ES-I3 (cell line): ENCODE data around the gene UTS2B.
A peak's percentile ranks its signal among the peaks of the same experiment; 100 is the strongest.

Experiments
- H3K36me3 ChIP-seq: 2 replicates; pipeline ENCODE4 v1.6.1; 2013; ENCODE audit warnings: mild to moderate bottlenecking, low read length, control low read depth, moderate library complexity; ENCODE audit not compliant: insufficient read depth
- H3K4me1 ChIP-seq: 2 replicates; pipeline ENCODE4 v1.6.1; 2013; ENCODE audit warnings: mild to moderate bottlenecking, control low read depth, low read length; ENCODE audit not compliant: insufficient read depth
- H3K9ac ChIP-seq: 2 replicates; pipeline ENCODE4 v1.6.1; 2013; ENCODE audit warnings: low read depth, mild to moderate bottlenecking, low read length, moderate library complexity
- H3K9me3 ChIP-seq: 2 replicates; pipeline ENCODE4 v1.6.1; 2013; ENCODE audit warnings: mild to moderate bottlenecking, low read length, moderate library complexity; ENCODE audit not compliant: control insufficient read depth, insufficient read depth

The UTS2B gene, protein sequence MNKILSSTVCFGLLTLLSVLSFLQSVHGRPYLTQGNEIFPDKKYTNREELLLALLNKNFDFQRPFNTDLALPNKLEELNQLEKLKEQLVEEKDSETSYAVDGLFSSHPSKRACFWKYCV

GRCh38 chr3:191329654-191330529 is at the start of gene UTS2B:
Gene UTS2B (minus strand): TSS chr3:191330526. CDS start chr3:191282189, 48,337 bp downstream.
- no peaks in the 10 kb centered on the region for H3K36me3 ChIP-seq
- peak within 1 kb of the TSS; percentile 86 for H3K9ac ChIP-seq
- H3K9me3 ChIP-seq = no peaks in the 10 kb centered on the region
- peaks cover 24% of the 10 kb centered on the region for H3K4me1 ChIP-seq

- Histone ChIP-seq H3K36me3 (peaks cover 18% of the 10 kb centered on the region), H3K9ac (no peak overlapping the region), H3K9me3 (no peaks in the 10 kb centered on the region), H3K4me1 (peaks cover 35% of the 10 kb centered on the region)
Measured at GRCh38 chr3:191380001-191380400, 49.7 kb upstream of the UTS2B start.

DNA sequence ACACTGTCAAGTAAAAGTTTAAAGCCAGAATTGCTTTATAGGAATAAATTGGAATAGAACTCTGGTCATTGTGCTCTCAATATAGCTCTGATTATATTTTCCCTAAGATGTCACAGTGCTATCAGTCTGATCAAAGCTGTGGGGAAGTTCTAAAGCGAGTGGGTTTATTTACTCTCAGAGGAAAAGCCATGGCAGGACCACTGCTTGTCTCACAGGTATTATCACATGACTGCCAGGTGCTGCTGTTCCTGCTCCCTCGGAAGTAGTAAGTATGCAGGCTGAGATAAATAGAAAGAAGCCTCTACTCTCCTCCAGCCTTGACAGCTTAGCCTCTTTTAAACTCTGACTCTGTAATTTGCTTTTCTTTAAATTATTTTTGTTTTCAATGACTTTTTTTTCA is 49.1 kb upstream of the UTS2B start:
- peaks cover 18% of the 10 kb centered on the region for H3K36me3 ChIP-seq
- H3K9me3 ChIP-seq = no peaks in the 10 kb centered on the region
- no peak overlapping the region for H3K9ac ChIP-seq
- H3K4me1 ChIP-seq = peaks cover 35% of the 10 kb centered on the region

- Histone ChIP-seq H3K36me3 (peaks cover 18% of the 10 kb centered on the region), H3K9ac (no peak overlapping the region), H3K9me3 (no peaks in the 10 kb centered on the region), H3K4me1 (peaks cover 35% of the 10 kb centered on the region)
Measured at GRCh38 chr3:191378142-191378812, 48.0 kb upstream of the UTS2B start.

DNA sequence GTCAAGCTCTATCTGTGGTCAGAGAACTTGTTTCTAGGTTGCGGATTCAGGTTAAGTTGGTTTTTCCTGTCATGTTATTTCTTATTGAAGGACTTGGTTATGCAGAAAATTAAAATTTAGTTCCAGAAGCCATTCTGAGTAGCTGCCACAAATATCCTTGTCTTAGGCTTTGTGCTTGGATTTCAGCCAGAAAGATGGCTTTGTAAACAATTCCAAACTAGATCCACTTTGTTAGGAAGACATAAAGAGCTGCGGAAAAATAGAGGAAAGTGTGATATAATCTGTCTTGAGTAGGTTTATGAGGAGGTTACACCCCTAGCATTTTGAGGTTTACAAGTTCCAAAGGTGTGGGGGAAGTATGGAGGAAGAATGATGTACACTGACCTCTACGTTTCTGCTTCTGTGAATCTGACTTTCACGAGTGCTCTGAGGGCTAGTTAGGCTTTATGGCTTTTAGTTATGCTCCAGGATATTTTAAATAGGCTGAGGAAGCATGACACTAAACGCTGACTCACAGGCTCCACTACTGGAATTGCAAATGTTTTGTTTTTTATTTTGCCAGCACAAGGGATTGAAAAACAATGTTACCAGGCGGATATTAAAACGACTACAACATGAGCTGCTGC is 46.3 kb upstream of the UTS2B start:
- H3K36me3 ChIP-seq = peaks cover 17% of the 10 kb centered on the region
- H3K4me1 ChIP-seq = peaks cover 23% of the 10 kb centered on the region
- no peak overlapping the region for H3K9ac ChIP-seq

DNA sequence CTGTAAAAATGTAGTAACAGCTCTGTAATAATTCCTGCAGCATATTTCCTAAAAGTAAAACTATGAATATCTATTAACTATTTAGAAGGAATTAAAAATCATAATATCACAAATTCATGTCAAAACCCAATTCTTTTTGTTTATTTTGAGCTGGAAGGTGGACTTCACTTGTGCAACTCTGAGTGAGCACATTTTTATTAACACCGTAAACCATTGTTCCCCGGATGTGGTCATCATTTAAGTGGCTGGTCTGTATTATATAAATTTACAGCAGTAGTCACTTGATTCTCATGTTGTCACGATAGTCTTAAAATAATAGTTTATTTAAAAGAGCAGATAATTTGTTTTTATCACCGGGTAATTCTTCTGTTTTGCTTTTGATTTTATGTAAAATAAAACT is 43.0 kb upstream of the UTS2B start:
- peaks cover 35% of the 10 kb centered on the region for H3K4me1 ChIP-seq
- H3K36me3 ChIP-seq = peaks cover 10% of the 10 kb centered on the region
- H3K9ac ChIP-seq = no peak overlapping the region
- H3K9me3 ChIP-seq = no peaks in the 10 kb centered on the region

More for the DNA sequence above, 46.3 kb upstream of the UTS2B start:
- no peaks in the 10 kb centered on the region for H3K9me3 ChIP-seq

GRCh38 chr3:191372122-191372521 is 41.8 kb upstream of the UTS2B start:
- Histone ChIP-seq H3K9me3 (no peaks in the 10 kb centered on the region), H3K9ac (no peak overlapping the region), H3K36me3 (peaks cover 10% of the 10 kb centered on the region), H3K4me1 (peaks cover 39% of the 10 kb centered on the region)

- Histone ChIP-seq H3K36me3 (peaks cover 5% of the 10 kb centered on the region), H3K9me3 (no peaks in the 10 kb centered on the region), H3K9ac (no peak overlapping the region), H3K4me1 (peaks cover 36% of the 10 kb centered on the region)
Measured at GRCh38 chr3:191369616-191370010, 39.3 kb upstream of the UTS2B start.

DNA sequence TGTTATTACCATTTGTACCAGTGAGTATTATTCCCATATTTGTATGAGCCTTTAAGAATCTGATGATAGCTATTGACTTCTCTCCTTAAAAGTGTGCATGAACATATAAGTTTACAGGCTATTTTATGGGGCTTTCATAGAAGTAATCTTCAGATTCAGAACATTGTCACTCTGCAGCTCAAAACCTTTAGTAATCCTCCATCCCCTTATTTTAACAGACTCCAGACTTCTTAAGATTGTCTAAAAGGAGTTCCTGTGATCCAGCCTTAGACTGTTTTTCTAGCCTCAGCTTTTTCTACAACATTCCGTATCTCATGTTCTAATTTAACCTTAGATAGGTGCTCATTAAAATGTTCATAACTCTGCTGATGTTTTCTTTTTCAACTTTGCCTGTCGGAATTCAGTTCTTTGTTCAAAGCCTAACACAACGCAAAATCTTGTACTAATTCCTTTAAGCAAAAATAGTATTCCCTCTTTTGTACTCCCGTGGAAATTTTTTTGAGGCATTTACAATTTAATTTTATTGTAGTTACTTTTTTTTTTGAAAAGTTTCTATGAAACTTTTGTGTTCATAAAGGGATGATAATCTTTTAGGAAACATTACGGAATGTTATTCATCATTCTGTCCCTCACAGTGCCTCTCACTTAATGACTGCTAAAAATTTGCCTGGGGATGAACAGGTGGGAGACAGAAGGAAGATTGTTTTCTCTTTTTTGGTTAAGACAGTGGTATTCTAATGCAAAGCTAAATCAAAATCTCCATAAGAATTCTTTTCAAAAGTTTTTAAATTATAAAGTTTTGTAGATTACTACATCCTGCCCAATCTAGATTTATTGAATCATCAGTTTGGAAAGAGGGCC is 38.7 kb upstream of the UTS2B start:
- peaks cover 36% of the 10 kb centered on the region for H3K4me1 ChIP-seq

GRCh38 chr3:191366675-191367074 is 36.3 kb upstream of the UTS2B start:
- Histone ChIP-seq H3K9me3 (no peaks in the 10 kb centered on the region), H3K9ac (no peak overlapping the region), H3K36me3 (peaks cover 9% of the 10 kb centered on the region), H3K4me1 (peaks cover 54% of the 10 kb centered on the region)

More for the DNA sequence above, 38.7 kb upstream of the UTS2B start:
- Histone ChIP-seq H3K36me3 (peaks cover 5% of the 10 kb centered on the region), H3K9me3 (no peaks in the 10 kb centered on the region), H3K9ac (no peak overlapping the region)

GRCh38 chr3:191363221-191363620 is 32.9 kb upstream of the UTS2B start:
- H3K4me1 ChIP-seq = peaks cover 60% of the 10 kb centered on the region

DNA sequence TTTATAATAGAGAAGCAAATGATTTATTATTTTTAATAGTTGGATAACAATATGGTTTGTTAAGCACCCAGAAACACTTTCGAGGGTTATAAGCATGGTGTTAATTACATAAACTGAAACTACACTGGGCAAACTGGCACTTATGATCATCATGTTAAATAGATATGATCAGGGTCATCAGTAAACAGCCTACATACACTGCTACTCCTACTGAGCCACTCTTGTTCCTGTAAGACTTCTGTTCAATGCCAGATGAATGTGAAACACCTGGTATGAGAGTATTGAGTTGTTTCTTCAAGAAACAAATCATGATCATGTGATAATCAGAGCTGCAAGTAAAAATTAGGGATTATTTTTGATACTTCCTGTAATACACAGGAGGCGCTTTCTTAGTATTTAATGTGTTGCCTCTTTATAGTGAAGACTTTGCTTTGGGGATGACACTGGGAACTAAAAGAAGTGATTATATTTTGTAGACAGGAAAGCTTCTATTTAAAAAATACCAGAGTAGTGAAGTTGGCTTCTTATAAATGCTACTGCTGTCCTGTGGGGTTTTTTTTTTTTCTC is 32.3 kb upstream of the UTS2B start:
- Histone ChIP-seq H3K36me3 (peaks cover 5% of the 10 kb centered on the region; the same call in 1 of the 2 replicates), H3K9me3 (no peaks in the 10 kb centered on the region), H3K4me1 (peaks cover 60% of the 10 kb centered on the region)

More at GRCh38 chr3:191363221-191363620, 32.9 kb upstream of the UTS2B start:
- no peak overlapping the region for H3K9ac ChIP-seq
- H3K36me3 ChIP-seq = peaks cover 5% of the 10 kb centered on the region; the same call in 1 of the 2 replicates
- no peaks in the 10 kb centered on the region for H3K9me3 ChIP-seq

GRCh38 chr3:191362037-191362436 is 31.7 kb upstream of the UTS2B start:
- Histone ChIP-seq H3K36me3 (peaks cover 5% of the 10 kb centered on the region; the same call in 1 of the 2 replicates), H3K9ac (no peak overlapping the region), H3K4me1 (peaks cover 60% of the 10 kb centered on the region), H3K9me3 (no peaks in the 10 kb centered on the region)

More for the DNA sequence above, 32.3 kb upstream of the UTS2B start:
- H3K9ac ChIP-seq = no peak overlapping the region
